ENCODE data around the gene DMD.
"Not testable (repeated sequence)": the region's sequence is repeated elsewhere in the genome, so short reads cannot be mapped to it uniquely, and the experiment has no call there.

The DMD gene

GRCh38 chrX:31449081-31449480 is 1762.3 kb downstream of the DMD start:
- no peak for DNase-seq (ENCODE audit: low read depth, low spot score)

- no peak for DNase-seq (ENCODE audit: low read depth, low spot score)
Observed at GRCh38 chrX:31445542-31445941, 1765.8 kb downstream of the DMD start.

GRCh38 chrX:31443654-31444053 is 1767.7 kb downstream of the DMD start:
- no peak for DNase-seq (ENCODE audit: low read depth, low spot score)

- no peak for DNase-seq (ENCODE audit: low read depth, low spot score)
Observed at GRCh38 chrX:31440546-31440945, 1770.8 kb downstream of the DMD start.

- DNase-seq (ENCODE audit: low read depth, low spot score), result no peak
Observed at GRCh38 chrX:31436424-31436823, 1774.9 kb downstream of the DMD start.

GRCh38 chrX:31435592-31435991 is 1775.8 kb downstream of the DMD start:
- DNase-seq (ENCODE audit: low read depth, low spot score), result peak; percentile 81

GRCh38 chrX:31433856-31434255 is 1777.5 kb downstream of the DMD start:
- no peak for DNase-seq (ENCODE audit: low read depth, low spot score)

GRCh38 chrX:31429915-31430314 is 1781.4 kb downstream of the DMD start:
- no peak for DNase-seq (ENCODE audit: low read depth, low spot score)

GRCh38 chrX:31423609-31424189 is 1787.7 kb downstream of the DMD start:
- DNase-seq (ENCODE audit: low read depth, low spot score), result peak; percentile 6

GRCh38 chrX:31421441-31421840 is 1789.9 kb downstream of the DMD start:
- no peak for DNase-seq (ENCODE audit: low read depth, low spot score)

GRCh38 chrX:31420711-31421151 is 1790.6 kb downstream of the DMD start:
- no peak for DNase-seq (ENCODE audit: low read depth, low spot score)

GRCh38 chrX:31420302-31420701 is 1791.0 kb downstream of the DMD start:
- DNase-seq (ENCODE audit: low read depth, low spot score), result no peak

GRCh38 chrX:31397119-31397518 is 1814.2 kb downstream of the DMD start:
- DNase-seq (ENCODE audit: low read depth, low spot score), result no peak

GRCh38 chrX:31392513-31392912 is 1818.8 kb downstream of the DMD start:
- DNase-seq (ENCODE audit: low read depth, low spot score), result no peak

- no peak for DNase-seq (ENCODE audit: low read depth, low spot score)
Observed at GRCh38 chrX:31388946-31389345, 1822.4 kb downstream of the DMD start.

- no peak for DNase-seq (ENCODE audit: low read depth, low spot score)
Observed at GRCh38 chrX:31384471-31384870, 1826.9 kb downstream of the DMD start.

- no peak for DNase-seq (ENCODE audit: low read depth, low spot score)
Observed at GRCh38 chrX:31383991-31384390, 1827.4 kb downstream of the DMD start.

- not testable (repeated sequence) for DNase-seq (ENCODE audit: low read depth, low spot score)
Observed at GRCh38 chrX:31378973-31379372, 1832.4 kb downstream of the DMD start.

GRCh38 chrX:31377821-31378220 is 1833.5 kb downstream of the DMD start:
- DNase-seq (ENCODE audit: low read depth, low spot score), result not testable (repeated sequence)

GRCh38 chrX:31376408-31377022 is 1834.8 kb downstream of the DMD start:
- DNase-seq (ENCODE audit: low read depth, low spot score), result no peak

- no peak for DNase-seq (ENCODE audit: low read depth, low spot score)
Observed at GRCh38 chrX:31374786-31375185, 1836.6 kb downstream of the DMD start.

- DNase-seq (ENCODE audit: low read depth, low spot score), result no peak
Observed at GRCh38 chrX:31371956-31372355, 1839.4 kb downstream of the DMD start.

- no peak for DNase-seq (ENCODE audit: low read depth, low spot score)
Observed at GRCh38 chrX:31367816-31368215, 1843.5 kb downstream of the DMD start.

- DNase-seq (ENCODE audit: low read depth, low spot score), result no peak
Observed at GRCh38 chrX:31366041-31366440, 1845.3 kb downstream of the DMD start.
